Measurements from ENCODE around the gene OPCML. TPM values are rescaled to one million over a fixed set of nuclear protein-coding genes. Genes with fewer than 3 reads are reported as not detected.

OPCML gene
- total and polyA plus RNA-seq, 5 donors, result 0.14 to 2.8 (median 1.1) TPM

GRCh38 chr11:132790466-132790865 is 741.8 kb downstream of the OPCML start:
- Histone ChIP-seq H3K4me1 (ENCODE audit: control insufficient read depth, insufficient read depth, low read length) (no peaks in the 10 kb centered on the region), H3K27ac (ENCODE audit: low read length) (no peak overlapping the region), H3K27me3 (ENCODE audit: control insufficient read depth, insufficient read depth) (no peaks in the 10 kb centered on the region), H3K4me3 (ENCODE audit: low read length) (no peak overlapping the region), H3K9me3 (ENCODE audit: control insufficient read depth, low read length) (no peaks in the 10 kb centered on the region)
- ATAC-seq (no peak), DNase-seq (no peak)
- intact Hi-C loops (cut with DNase I), result no loop called here
- 93% methylated on average over 5 of the region's 5 CpGs for WGBS

GRCh38 chr11:132788816-132789325 is 743.4 kb downstream of the OPCML start:
- H3K27ac ChIP-seq (ENCODE audit: low read length), result no peak overlapping the region
- H3K27me3 ChIP-seq (ENCODE audit: control insufficient read depth, insufficient read depth), result no peaks in the 10 kb centered on the region
- H3K4me1 ChIP-seq (ENCODE audit: control insufficient read depth, insufficient read depth, low read length), result no peaks in the 10 kb centered on the region
- whole genome bisulfite sequencing, result 68% methylated on average over 6 of the region's 6 CpGs
- intact Hi-C loops (cut with DNase I), result no loop called here
- no peak for ATAC-seq
- H3K4me3 ChIP-seq (ENCODE audit: low read length), result no peak overlapping the region
- H3K9me3 ChIP-seq (ENCODE audit: control insufficient read depth, low read length), result no peaks in the 10 kb centered on the region
- no peak for DNase-seq

- no peak overlapping the region for H3K4me3 ChIP-seq (ENCODE audit: low read length)
- no peaks in the 10 kb centered on the region for H3K4me1 ChIP-seq (ENCODE audit: control insufficient read depth, insufficient read depth, low read length)
- no peaks in the 10 kb centered on the region for H3K9me3 ChIP-seq (ENCODE audit: control insufficient read depth, low read length)
- intact Hi-C loops (cut with DNase I), result no loop called here
- 68% methylated on average over 4 of the region's 4 CpGs for WGBS
- no peaks in the 10 kb centered on the region for H3K27me3 ChIP-seq (ENCODE audit: control insufficient read depth, insufficient read depth)
- DNase-seq, result no peak
- H3K27ac ChIP-seq (ENCODE audit: low read length), result no peak overlapping the region
- ATAC-seq, result no peak
Observed at GRCh38 chr11:132785878-132786277, 746.4 kb downstream of the OPCML start.

GRCh38 chr11:132784441-132784840 is 747.9 kb downstream of the OPCML start:
- DNase-seq, result peak in 1 of 3 donors; percentile 53
- Histone ChIP-seq H3K9me3 (ENCODE audit: control insufficient read depth, low read length) (no peaks in the 10 kb centered on the region), H3K4me3 (ENCODE audit: low read length) (no peak overlapping the region), H3K27ac (ENCODE audit: low read length) (no peak overlapping the region), H3K27me3 (ENCODE audit: control insufficient read depth, insufficient read depth) (no peaks in the 10 kb centered on the region), H3K4me1 (ENCODE audit: control insufficient read depth, insufficient read depth, low read length) (no peaks in the 10 kb centered on the region)
- intact Hi-C loops (cut with DNase I), result no loop called here
- peak; percentile 52 to 63 for ATAC-seq
- WGBS, result 54% methylated on average over 5 of the region's 5 CpGs

GRCh38 chr11:132782102-132782501 is 750.2 kb downstream of the OPCML start:
- Histone ChIP-seq H3K27me3 (ENCODE audit: control insufficient read depth, insufficient read depth) (no peaks in the 10 kb centered on the region), H3K9me3 (ENCODE audit: control insufficient read depth, low read length) (no peaks in the 10 kb centered on the region), H3K4me3 (ENCODE audit: low read length) (no peak overlapping the region), H3K4me1 (ENCODE audit: control insufficient read depth, insufficient read depth, low read length) (no peaks in the 10 kb centered on the region), H3K27ac (ENCODE audit: low read length) (no peak overlapping the region)
- ATAC-seq, result no peak
- intact Hi-C loops (cut with DNase I), result no loop called here
- DNase-seq, result no peak
- WGBS, result 81% methylated on average over 6 of the region's 6 CpGs

- ATAC-seq (no peak), DNase-seq (no peak)
- H3K4me3 ChIP-seq (ENCODE audit: low read length), result no peak overlapping the region
- no peak overlapping the region for H3K27ac ChIP-seq (ENCODE audit: low read length)
- no peaks in the 10 kb centered on the region for H3K4me1 ChIP-seq (ENCODE audit: control insufficient read depth, insufficient read depth, low read length)
- intact Hi-C loops (cut with DNase I), result no loop called here
- no peaks in the 10 kb centered on the region for H3K9me3 ChIP-seq (ENCODE audit: control insufficient read depth, low read length)
- no peaks in the 10 kb centered on the region for H3K27me3 ChIP-seq (ENCODE audit: control insufficient read depth, insufficient read depth)
- 77% methylated on average over 5 of the region's 5 CpGs for WGBS
Observed at GRCh38 chr11:132780046-132780445, 752.3 kb downstream of the OPCML start.

GRCh38 chr11:132779497-132779896 is 752.8 kb downstream of the OPCML start:
- intact Hi-C loops (cut with DNase I), result no loop called here
- WGBS, result 77% methylated on average over 2 of the region's 3 CpGs
- Histone ChIP-seq H3K27me3 (ENCODE audit: control insufficient read depth, insufficient read depth) (no peaks in the 10 kb centered on the region), H3K27ac (ENCODE audit: low read length) (no peak overlapping the region), H3K4me1 (ENCODE audit: control insufficient read depth, insufficient read depth, low read length) (no peaks in the 10 kb centered on the region), H3K9me3 (ENCODE audit: control insufficient read depth, low read length) (no peaks in the 10 kb centered on the region), H3K4me3 (ENCODE audit: low read length) (no peak overlapping the region)
- ATAC-seq, result no peak
- no peak for DNase-seq

GRCh38 chr11:132777067-132777975 is 755.0 kb downstream of the OPCML start:
- H3K4me3 ChIP-seq (ENCODE audit: low read length), result no peak overlapping the region
- no peak overlapping the region for H3K27ac ChIP-seq (ENCODE audit: low read length)
- ATAC-seq (no peak), DNase-seq (no peak)
- no peaks in the 10 kb centered on the region for H3K9me3 ChIP-seq (ENCODE audit: control insufficient read depth, low read length)
- 63% methylated on average over 9 of the region's 9 CpGs for WGBS
- H3K4me1 ChIP-seq (ENCODE audit: control insufficient read depth, insufficient read depth, low read length), result no peaks in the 10 kb centered on the region
- H3K27me3 ChIP-seq (ENCODE audit: control insufficient read depth, insufficient read depth), result no peaks in the 10 kb centered on the region
- intact Hi-C loops (cut with DNase I), result no loop called here

- ATAC-seq, result no peak
- H3K4me1 ChIP-seq (ENCODE audit: control insufficient read depth, insufficient read depth, low read length), result no peaks in the 10 kb centered on the region
- H3K27ac ChIP-seq (ENCODE audit: low read length), result no peak overlapping the region
Observed at GRCh38 chr11:132773751-132774150, 758.5 kb downstream of the OPCML start.

GRCh38 chr11:132772703-132773545 is 759.4 kb downstream of the OPCML start:
- Histone ChIP-seq H3K9me3 (ENCODE audit: control insufficient read depth, low read length) (no peaks in the 10 kb centered on the region), H3K27ac (ENCODE audit: low read length) (no peak overlapping the region), H3K27me3 (ENCODE audit: control insufficient read depth, insufficient read depth) (no peaks in the 10 kb centered on the region), H3K4me3 (ENCODE audit: low read length) (no peak overlapping the region), H3K4me1 (ENCODE audit: control insufficient read depth, insufficient read depth, low read length) (no peaks in the 10 kb centered on the region)
- no peak for DNase-seq
- ATAC-seq, result peak; percentile 24 to 53
- 53% methylated on average over 19 of the region's 19 CpGs for WGBS
- intact Hi-C loops (cut with DNase I), result no loop called here

More at GRCh38 chr11:132773751-132774150, 758.5 kb downstream of the OPCML start:
- 61% methylated on average over 2 of the region's 2 CpGs for WGBS
- Histone ChIP-seq H3K9me3 (ENCODE audit: control insufficient read depth, low read length) (no peaks in the 10 kb centered on the region), H3K4me3 (ENCODE audit: low read length) (no peak overlapping the region), H3K27me3 (ENCODE audit: control insufficient read depth, insufficient read depth) (no peaks in the 10 kb centered on the region)
- no peak for DNase-seq
- intact Hi-C loops (cut with DNase I), result no loop called here

GRCh38 chr11:132771746-132772145 is 760.6 kb downstream of the OPCML start:
- Histone ChIP-seq H3K4me1 (ENCODE audit: control insufficient read depth, insufficient read depth, low read length) (no peaks in the 10 kb centered on the region), H3K27me3 (ENCODE audit: control insufficient read depth, insufficient read depth) (no peaks in the 10 kb centered on the region), H3K27ac (ENCODE audit: low read length) (no peak overlapping the region), H3K9me3 (ENCODE audit: control insufficient read depth, low read length) (no peaks in the 10 kb centered on the region), H3K4me3 (ENCODE audit: low read length) (no peak overlapping the region)
- DNase-seq, result no peak
- intact Hi-C loops (cut with DNase I), result no loop called here
- 67% methylated on average over 5 of the region's 5 CpGs for WGBS
- ATAC-seq, result no peak

All from right cardiac atrium (tissue), 5 donors.